Activated T-helper 17 cell treated with anti-CD3 and anti-CD28 coated beads, Interleukin-2, amount 50 U/mL, for 72 hours (primary cell): ENCODE results near the gene TMEM190. TPM values are rescaled to one million over a fixed set of nuclear protein-coding genes. Genes with fewer than 3 reads are reported as not detected.
"Not testable (repeated sequence)": the region's sequence is repeated elsewhere in the genome, so short reads cannot be mapped to it uniquely, and the experiment has no call there.

Experiments used
- ATAC-seq: fragments of 150-1000 bp; cut with Tn5 transposase; replicated peaks from 2 replicates; pipeline ENCODE4 v1.10.0; 2021; ENCODE audit warnings: mild to moderate bottlenecking, moderate library complexity
- H3K27ac Mint-ChIP-seq: one replicate; pipeline ENCODE4 v1.8.0; 2022; ENCODE audit warnings: mixed read lengths
- H3K27me3 Mint-ChIP-seq: one replicate; pipeline ENCODE4 v1.8.0; 2022; ENCODE audit warnings: mixed read lengths
- H3K36me3 Mint-ChIP-seq: one replicate; pipeline ENCODE4 v1.8.0; 2022; ENCODE audit warnings: low read depth, mild to moderate bottlenecking, mixed read lengths
- H3K4me1 Mint-ChIP-seq: one replicate; pipeline ENCODE4 v1.8.0; 2022; ENCODE audit warnings: mixed read lengths
- H3K4me3 Mint-ChIP-seq: one replicate; pipeline ENCODE4 v1.8.0; 2022; ENCODE audit warnings: mild to moderate bottlenecking, mixed read lengths
- H3K9me3 Mint-ChIP-seq: one replicate; pipeline ENCODE4 v1.8.0; 2022; ENCODE audit warnings: mixed read lengths
- total RNA-seq, 2 donors: library from RNA; stranded (reverse); gene quantifications; one replicate each; pipeline ENCODE4 v1.2.3, GENCODE V29; 2022

The TMEM190 gene
- total RNA-seq = not detected

DNA sequence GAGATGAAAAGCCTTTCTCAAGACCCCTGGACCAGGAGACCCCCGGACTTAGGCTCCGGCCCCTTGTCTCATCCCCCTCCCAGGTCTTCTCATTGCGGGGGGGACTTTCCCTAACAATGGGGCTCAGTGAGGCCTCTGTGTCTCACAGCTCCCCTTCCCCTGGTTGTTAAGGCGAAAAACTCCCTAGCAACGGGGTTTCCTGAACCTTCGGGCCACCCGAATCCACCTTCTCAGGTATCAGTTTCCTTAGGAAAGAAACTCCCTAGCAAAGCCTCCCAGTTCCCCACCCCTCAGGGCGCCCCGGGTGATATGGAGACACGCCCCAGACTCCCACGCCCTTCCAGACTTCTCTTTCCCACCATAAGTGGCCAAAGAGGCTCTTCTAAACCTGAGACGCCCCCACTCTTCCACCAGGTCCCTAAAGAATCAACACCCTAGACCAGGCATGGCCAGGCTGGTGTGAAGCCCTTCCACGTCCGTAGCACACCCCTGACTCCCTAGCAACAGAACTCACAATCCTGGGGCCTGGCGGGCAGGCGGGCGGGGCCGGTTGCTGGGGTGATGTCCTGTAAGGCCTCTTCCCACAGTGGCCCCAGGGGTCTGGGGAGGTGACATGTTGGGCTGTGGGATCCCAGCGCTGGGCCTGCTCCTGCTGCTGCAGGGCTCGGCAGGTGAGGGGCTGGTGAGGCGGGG, at the start of gene TMEM190:
Gene TMEM190 (plus strand): TSS at position 586 of the 693 bp plus-strand sequence. CDS start 28 bp downstream, at position 614.
- no peak for ATAC-seq
- H3K27me3 Mint-ChIP-seq = peaks cover 11% of the 10 kb centered on the region
- H3K4me1 Mint-ChIP-seq = peaks cover 1% of the 10 kb centered on the region
- H3K27ac Mint-ChIP-seq = no peak within 1 kb of the TSS
- H3K4me3 Mint-ChIP-seq = no peak within 1 kb of the TSS
- H3K36me3 Mint-ChIP-seq = no peaks in the 10 kb centered on the region
- no peaks in the 10 kb centered on the region for H3K9me3 Mint-ChIP-seq

DNA sequence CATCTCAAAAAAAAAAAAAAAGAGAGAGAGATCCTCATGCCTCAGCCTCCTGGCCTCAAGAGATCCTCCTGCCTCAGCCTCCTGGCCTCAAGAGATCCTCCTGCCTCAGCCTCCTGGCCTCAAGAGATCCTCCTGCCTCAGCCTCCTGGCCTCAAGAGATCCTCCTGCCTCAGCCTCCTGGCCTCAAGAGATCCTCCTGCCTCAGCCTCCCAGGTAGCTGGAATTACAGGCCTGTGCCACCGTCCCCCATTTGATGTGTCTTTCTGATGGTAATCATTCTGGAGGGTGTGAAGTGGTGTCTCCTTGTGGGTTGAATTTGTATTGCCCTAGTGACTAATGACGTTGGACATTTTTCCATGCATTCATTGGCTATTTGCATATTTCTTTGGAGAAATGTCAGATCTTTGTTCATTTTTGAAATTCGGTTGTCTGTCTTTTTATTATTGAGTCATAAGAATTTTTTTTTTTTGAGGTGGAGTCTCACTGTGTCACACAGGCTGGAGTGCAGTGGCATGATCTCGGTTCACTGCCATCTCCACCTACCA, 47.8 kb upstream of the TMEM190 start:
- not testable (repeated sequence) for H3K9me3 Mint-ChIP-seq, H3K27me3 Mint-ChIP-seq, H3K27ac Mint-ChIP-seq, H3K4me1 Mint-ChIP-seq, H3K36me3 Mint-ChIP-seq, H3K4me3 Mint-ChIP-seq, ATAC-seq

DNA sequence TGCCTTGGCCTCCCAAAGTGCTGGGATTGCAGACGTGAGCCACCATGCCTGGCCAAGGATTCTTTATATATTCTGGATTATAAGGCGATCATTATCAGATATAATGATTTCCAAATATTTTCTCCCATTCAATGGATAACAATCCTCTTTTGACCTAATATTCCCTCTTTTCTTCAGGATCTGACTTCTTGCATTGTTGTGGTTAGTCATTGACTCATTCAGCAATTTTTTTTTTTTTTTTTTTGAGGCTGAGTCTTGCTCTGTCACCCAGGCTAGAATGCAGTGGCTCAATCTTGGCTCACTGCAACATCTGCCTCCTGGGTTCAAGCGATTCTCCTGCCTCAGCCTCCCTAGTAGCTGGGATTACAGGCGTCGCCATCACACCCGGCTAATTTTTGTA, 46.8 kb upstream of the TMEM190 start:
- H3K27ac Mint-ChIP-seq, H3K4me1 Mint-ChIP-seq, H3K9me3 Mint-ChIP-seq, H3K36me3 Mint-ChIP-seq, H3K4me3 Mint-ChIP-seq, H3K27me3 Mint-ChIP-seq, ATAC-seq: not testable (repeated sequence)

DNA sequence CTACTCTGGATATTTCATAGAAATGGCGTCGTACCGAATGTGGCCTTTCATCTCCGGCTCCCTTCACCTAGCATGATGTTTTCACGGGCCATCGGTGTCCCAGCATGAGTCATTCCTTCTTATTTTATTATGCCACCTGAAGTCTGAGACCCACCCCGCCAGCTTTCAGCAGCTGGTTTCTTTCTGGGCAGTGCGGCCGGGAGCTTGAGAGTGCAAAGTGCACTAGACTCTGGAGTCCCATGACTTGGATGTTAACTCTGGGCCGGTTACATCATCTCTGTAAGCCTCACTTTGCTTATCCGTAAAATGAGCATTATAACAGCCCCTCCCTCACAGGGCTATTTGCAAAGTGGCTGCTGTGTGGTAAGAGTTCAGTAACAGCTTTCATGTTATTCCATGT, 42.8 kb upstream of the TMEM190 start:
- Mint-ChIP-seq H3K27me3 (peaks cover 11% of the 10 kb centered on the region), H3K9me3 (no peaks in the 10 kb centered on the region), H3K36me3 (peaks cover 5% of the 10 kb centered on the region), H3K4me1 (peaks cover 5% of the 10 kb centered on the region), H3K4me3 (no peak overlapping the region), H3K27ac (no peak overlapping the region)
- no peak for ATAC-seq

DNA sequence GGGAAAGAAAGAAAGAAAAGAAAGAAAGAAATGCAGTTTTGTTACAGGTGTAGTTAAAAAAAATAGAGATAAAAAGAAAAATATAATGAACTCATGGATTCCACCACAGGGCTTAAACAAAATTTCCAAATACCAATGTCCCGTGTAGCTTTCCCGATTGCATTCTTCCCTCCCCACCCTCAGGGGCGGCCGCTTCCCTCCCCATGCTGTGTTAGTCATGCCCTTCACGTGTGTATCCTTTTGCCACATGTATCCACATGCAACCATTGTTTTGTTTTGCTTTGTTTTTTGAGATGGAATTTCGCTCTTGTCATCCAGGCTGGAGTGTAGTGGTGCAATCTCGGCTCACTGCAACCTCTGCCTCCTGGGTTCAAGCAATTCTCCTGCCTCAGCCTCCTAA, 40.5 kb upstream of the TMEM190 start:
- H3K9me3 Mint-ChIP-seq = no peaks in the 10 kb centered on the region
- ATAC-seq = no peak
- peaks cover 5% of the 10 kb centered on the region for H3K4me1 Mint-ChIP-seq

DNA sequence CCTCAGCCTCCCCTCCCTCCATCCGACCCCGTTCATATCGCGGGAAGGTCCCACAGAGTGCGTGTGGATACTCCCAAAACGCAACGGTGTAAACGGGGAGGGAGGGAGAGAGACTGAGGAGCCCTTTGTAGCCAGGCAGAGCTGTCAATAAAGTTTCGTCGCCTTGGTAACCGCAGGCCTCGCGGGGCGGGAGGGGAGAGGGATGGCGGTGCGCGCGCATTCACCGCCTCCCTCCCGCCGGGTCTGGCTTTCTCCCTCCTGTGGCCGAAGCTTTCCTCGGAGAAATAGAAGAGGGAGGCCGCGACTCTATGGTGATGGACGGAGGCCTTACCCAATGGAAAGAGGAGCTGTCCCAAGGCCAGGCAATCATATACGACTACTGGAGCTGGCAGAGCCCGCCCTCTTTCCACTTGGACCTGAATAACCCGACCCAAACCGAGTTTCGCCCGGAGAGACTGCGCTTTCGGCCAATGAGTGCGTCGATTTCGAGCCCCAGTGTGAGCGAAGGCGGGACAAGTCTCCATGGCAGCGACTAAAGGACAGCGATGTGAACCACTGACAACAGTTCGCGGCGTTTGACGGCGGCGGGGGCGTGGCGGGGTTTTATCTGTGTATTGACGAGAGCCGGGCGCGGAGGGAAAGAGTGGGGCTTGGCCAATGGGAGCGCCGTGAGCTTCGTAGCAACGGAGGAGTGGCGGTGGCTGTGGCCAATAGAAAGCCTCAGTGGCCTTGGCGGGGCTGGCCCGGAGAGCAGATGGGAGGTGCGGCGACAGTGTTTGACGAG, 37.3 kb upstream of the TMEM190 start, which contains the start of gene KMT5C:
Gene KMT5C (plus strand): TSS at position 772 of the 784 bp plus-strand sequence. CDS start 2,061 bp downstream, outside the sequence.
- no peaks in the 10 kb centered on the region for H3K9me3 Mint-ChIP-seq
- H3K27ac Mint-ChIP-seq = peak within 1 kb of the TSS; percentile 99
- peaks cover 21% of the 10 kb centered on the region for H3K36me3 Mint-ChIP-seq
- H3K4me1 Mint-ChIP-seq = peaks cover 10% of the 10 kb centered on the region
- H3K27me3 Mint-ChIP-seq = peaks cover 3% of the 10 kb centered on the region
- H3K4me3 Mint-ChIP-seq = peak within 1 kb of the TSS; percentile 89
- ATAC-seq = peak; percentile 86

More for the DNA sequence above, 40.5 kb upstream of the TMEM190 start:
- Mint-ChIP-seq H3K27ac (no peak overlapping the region), H3K4me3 (no peak overlapping the region), H3K27me3 (peaks cover 8% of the 10 kb centered on the region), H3K36me3 (peaks cover 12% of the 10 kb centered on the region)

DNA sequence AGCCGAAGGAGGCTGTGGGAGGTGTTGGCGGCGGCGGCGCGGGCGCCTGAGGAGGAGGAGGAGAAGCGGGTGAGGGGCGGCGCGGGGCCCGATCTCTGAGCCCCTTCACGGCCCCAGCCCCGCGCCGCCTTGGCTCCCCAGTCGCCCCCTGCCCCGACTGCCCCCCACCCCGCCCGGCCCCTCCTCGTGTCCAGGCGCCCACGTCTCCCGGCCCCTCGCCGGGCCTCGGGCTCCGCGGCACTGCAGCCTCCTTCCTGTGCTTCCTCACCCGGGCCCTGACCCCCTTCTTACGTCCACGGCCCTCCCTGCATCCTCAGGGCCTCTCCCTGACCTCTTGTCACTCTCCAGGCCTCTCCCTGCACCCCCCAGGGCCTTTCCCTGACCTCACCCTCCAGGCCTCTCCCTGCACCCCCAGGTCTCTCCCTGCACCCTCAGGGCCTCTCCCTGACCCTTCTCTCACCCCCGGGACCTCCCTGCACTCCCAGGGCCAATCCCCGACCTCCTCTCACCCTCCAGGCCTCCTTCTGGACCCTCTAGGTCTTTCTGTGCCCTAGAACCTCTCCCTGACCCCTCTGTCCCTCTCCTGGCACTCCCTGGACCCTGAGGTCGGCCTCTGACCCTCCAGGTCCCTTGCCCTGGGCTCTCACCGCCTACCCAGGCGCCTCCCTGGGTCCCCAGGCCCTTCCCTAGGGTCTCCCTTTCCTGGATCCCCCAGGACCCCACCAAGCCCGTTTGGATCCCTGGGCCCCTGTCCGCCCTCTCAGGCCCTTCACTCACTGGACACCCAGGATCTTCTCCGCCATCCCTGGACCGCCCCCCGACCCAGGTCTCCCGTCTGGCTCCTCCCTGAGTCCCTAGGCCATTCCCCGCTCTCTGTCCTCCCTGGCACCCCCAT, 36.5 kb upstream of the TMEM190 start:
- H3K9me3 Mint-ChIP-seq = no peaks in the 10 kb centered on the region
- H3K27ac Mint-ChIP-seq = peak overlapping the region; percentile 99
- peaks cover 10% of the 10 kb centered on the region for H3K4me1 Mint-ChIP-seq
- peak overlapping the region; percentile 89 for H3K4me3 Mint-ChIP-seq
- peaks cover 28% of the 10 kb centered on the region for H3K36me3 Mint-ChIP-seq
- peaks cover 3% of the 10 kb centered on the region for H3K27me3 Mint-ChIP-seq
- no peak for ATAC-seq

DNA sequence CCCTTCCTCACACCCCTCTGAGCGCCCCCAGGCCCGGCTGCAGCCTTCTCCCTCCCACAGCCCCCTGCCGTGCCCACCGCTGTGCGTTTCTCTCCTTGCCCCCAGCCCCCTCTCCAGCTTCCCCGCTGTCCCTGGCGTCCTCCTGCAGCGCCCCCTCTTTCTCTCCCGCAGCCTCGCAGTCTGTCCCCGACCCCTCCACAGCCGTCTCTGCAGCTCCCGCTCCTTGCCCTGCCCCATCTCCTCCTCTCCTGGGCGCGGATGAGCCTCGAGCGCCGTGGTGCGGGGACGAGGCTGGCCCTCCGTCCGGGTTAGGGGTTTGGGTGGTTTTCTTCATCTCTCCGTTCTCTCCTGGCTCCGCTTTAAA, 35.9 kb upstream of the TMEM190 start:
- Mint-ChIP-seq H3K36me3 (peaks cover 32% of the 10 kb centered on the region), H3K27me3 (peaks cover 3% of the 10 kb centered on the region), H3K4me1 (peaks cover 10% of the 10 kb centered on the region), H3K4me3 (peak overlapping the region; percentile 89), H3K27ac (peak overlapping the region; percentile 99), H3K9me3 (no peaks in the 10 kb centered on the region)
- no peak for ATAC-seq

DNA sequence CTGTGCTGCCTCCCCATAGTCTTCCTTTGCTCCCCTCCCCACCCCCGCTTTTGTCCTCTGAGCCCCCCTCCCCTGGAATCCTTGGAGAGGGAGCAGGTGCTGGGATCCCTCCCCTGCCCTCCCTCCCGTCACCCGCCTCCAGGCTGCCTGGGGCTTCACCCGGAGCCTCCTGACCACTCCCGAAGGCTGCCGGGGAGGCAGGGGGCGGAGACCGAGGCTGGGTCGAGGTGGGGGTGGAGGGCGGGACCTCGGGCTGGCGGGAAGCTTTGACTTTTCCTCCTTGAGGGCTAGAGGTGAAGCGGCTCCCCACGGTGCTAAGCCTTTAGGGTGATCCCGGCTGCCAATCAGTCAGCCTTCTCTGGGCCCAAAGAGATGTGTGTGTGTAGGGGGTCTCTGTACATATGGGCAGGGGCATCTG, 35.4 kb upstream of the TMEM190 start:
- Mint-ChIP-seq H3K27ac (peak overlapping the region; percentile 99), H3K4me3 (peak overlapping the region; percentile 89), H3K27me3 (peaks cover 3% of the 10 kb centered on the region), H3K36me3 (peaks cover 32% of the 10 kb centered on the region), H3K4me1 (peaks cover 10% of the 10 kb centered on the region), H3K9me3 (no peaks in the 10 kb centered on the region)
- ATAC-seq = no peak

DNA sequence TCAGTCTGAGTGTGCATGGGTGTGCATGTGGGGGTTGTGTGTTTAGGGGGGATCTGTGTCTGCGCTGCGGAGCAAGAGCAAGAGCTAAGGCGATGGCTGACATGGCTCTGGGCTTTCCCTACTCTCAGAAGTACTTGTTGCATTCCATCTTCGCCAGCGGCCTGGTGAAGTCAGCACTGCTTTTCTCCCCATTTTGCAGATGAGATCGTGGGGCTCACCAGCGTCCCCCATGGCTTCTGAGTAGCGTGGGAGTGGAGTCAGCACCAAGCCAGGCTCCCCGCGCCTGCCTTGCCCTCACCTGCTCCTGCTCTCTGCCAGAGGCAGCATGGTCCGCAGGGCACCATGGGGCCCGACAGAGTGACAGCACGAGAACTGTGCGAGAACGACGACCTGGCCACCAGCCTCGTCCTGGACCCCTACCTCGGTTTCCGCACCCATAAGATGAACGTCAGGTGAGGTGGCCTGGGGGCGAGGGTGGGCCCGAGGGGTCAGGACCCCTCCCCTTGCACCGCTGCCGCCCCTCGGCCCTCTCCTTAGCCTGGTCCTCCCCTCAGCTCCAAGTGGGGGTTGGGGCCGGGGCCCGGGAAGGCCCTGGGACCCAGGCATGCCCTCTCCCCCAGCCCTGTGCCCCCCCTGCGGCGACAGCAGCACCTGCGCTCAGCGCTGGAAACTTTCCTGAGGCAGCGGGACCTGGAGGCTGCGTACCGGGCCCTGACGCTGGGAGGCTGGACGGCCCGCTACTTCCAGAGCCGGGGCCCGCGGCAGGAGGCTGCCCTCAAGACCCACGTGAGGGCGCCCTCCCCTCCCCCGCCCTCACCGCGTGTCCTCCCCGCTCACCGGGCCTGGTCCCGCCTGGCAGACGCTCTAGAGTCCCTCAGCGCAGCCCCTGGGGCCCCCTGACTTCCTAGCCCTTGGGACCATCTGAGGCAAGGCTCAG, 34.8 kb upstream of the TMEM190 start:
- peak overlapping the region; percentile 99 for H3K27ac Mint-ChIP-seq
- H3K27me3 Mint-ChIP-seq = peaks cover 3% of the 10 kb centered on the region
- ATAC-seq = no peak
- no peaks in the 10 kb centered on the region for H3K9me3 Mint-ChIP-seq
- H3K4me1 Mint-ChIP-seq = peaks cover 10% of the 10 kb centered on the region
- peaks cover 32% of the 10 kb centered on the region for H3K36me3 Mint-ChIP-seq
- peak overlapping the region; percentile 89 for H3K4me3 Mint-ChIP-seq

DNA sequence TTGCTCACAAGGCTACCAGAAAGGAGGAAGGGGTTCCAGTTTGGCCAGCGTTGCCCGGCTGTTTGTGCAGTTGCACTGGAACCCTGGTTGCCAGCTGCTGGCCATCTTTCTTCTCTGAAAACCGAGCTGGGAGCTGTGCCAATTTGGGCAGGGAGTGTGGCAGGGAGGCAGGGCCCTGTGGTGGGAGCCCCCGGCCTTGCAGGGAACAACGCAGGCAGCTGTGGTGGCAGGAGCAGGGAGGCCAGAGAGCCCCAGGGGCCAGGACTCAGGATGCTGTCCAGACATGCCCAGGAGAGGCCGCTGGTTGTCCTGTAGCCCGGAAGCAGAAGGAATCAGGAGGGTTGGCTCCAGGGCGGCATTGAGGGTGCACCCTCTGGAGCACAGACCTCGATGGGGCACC, 32.2 kb upstream of the TMEM190 start:
- Mint-ChIP-seq H3K4me3 (no peak overlapping the region), H3K36me3 (peaks cover 24% of the 10 kb centered on the region), H3K27me3 (no peaks in the 10 kb centered on the region), H3K9me3 (no peaks in the 10 kb centered on the region), H3K4me1 (peaks cover 5% of the 10 kb centered on the region), H3K27ac (no peak overlapping the region)
- ATAC-seq = no peak

DNA sequence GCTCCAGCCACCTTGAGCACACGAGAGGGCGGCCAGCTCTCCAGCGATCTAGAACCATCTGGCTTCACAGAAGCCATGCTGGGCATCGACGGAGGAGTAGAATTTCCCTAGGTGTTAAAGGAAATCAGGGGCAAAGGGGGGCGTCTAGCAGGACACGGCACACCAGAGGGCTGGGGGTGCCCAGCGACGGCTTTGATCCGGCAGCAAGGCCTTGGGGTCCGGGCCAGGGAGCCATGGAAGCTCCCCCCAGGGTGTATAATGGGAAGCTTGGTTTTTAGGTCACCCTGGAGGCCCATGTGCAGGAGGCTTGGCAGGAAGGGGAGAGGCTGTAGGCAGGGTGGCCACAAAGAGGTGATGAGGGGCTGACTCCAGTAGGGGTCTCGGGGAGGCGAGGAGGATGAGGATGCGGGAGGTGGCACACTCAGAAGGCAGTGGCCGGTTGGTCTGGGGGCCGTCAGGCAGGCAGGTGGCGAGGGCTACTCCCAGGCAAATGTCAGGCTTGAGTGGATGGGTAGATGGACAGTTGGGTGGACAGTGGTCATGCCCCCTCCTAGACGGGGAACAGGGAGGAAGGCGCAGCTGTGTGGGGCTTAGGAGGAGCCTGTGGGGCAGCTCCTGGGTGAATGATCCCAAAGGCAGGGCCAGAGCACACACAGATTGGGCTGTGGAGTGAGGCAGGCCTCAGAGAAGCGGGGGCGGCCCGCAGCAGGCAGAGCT, 31.4 kb upstream of the TMEM190 start:
- H3K27ac Mint-ChIP-seq = no peak overlapping the region
- no peak overlapping the region for H3K4me3 Mint-ChIP-seq
- no peaks in the 10 kb centered on the region for H3K9me3 Mint-ChIP-seq
- peaks cover 5% of the 10 kb centered on the region for H3K4me1 Mint-ChIP-seq
- peaks cover 20% of the 10 kb centered on the region for H3K36me3 Mint-ChIP-seq
- ATAC-seq = no peak
- no peaks in the 10 kb centered on the region for H3K27me3 Mint-ChIP-seq
